Activated naive CD4-positive, alpha-beta T cell (primary cell): ENCODE measurements around the gene MALRD1.

Experiments
- DNase-seq, 4 experiments: peaks; one replicate each; lab custom pipeline; 2025; lab: John Stamatoyannopoulos, UW

Gene MALRD1

GRCh38 chr10:19652750-19653149, 604.1 kb downstream of the MALRD1 start:
- DNase-seq: no peak

DNA sequence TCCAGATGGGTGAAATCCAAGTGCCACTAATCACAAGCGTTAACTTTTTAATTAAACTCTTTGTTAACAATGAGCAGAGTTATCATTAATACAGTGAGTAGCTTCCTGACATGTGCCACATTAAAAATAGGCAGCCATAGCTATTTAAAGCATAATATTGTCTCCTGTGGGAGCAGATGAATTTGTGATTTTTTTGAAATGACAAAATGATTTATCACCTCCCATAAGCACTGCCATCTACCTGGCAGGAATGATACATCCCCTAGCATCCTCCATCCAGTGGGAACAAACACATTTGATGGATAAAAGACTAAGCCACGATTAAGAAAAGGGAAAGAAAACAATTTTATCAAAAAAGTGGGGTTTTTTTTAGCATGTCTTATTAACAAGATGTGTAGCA, 605.3 kb downstream of the MALRD1 start:
- no peak for DNase-seq

- no peak for DNase-seq
These were observed 606.0 kb downstream of the MALRD1 start for GRCh38 chr10:19654576-19654975.

GRCh38 chr10:19656420-19657042, 607.9 kb downstream of the MALRD1 start:
- no peak for DNase-seq

DNA sequence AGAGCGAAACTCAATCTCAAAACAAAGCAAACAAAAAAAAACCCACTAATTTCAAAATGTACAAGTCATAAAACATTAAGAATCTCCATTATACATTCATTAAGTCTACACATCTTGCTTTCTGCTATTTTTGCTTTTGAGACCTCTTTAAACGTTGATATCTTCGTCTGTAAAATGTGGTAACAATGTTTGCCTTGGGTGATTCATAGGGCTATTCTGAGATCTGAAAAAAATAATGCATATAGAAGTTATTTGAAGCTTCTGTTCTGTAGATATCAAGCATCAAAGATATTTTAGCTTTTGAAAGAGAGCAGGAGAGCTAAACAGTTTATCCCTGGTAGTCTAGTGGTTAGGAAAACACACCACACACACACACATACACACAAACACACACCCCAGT, 609.5 kb downstream of the MALRD1 start:
- DNase-seq: no peak

DNA sequence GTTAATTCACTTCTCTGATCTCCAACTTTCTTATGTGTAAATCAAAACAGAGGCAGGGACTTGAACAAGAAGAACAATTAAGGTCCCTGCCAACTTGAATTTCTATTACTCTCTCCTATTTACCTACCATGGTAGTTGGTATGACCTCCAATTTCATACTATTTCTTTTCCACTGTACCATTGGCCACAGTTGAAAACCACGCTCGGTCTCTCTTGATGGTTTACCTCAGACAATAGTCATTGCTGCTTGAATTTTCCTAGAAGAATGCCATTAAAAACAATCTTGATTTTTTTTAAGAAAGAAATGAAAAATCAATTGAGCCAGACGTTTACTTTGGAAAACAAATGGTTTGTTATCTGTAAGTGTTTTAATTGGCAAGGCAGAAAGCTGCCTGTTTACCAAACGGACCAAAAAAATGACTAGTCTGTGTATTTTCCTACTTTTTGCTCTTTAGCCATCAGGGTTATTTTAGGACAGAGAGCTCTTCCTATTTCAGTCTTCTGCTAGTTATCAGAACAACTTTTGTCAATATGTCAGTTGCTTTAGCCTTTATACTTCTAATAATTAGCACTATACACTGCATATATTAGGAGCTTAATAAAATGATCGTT, 610.1 kb downstream of the MALRD1 start:
- DNase-seq: no peak

GRCh38 chr10:19659920-19660655, 611.5 kb downstream of the MALRD1 start:
- DNase-seq: no peak

- no peak for DNase-seq
These were observed 614.7 kb downstream of the MALRD1 start for GRCh38 chr10:19663344-19663743.

GRCh38 chr10:19668116-19668515, 619.5 kb downstream of the MALRD1 start:
- DNase-seq: no peak

DNA sequence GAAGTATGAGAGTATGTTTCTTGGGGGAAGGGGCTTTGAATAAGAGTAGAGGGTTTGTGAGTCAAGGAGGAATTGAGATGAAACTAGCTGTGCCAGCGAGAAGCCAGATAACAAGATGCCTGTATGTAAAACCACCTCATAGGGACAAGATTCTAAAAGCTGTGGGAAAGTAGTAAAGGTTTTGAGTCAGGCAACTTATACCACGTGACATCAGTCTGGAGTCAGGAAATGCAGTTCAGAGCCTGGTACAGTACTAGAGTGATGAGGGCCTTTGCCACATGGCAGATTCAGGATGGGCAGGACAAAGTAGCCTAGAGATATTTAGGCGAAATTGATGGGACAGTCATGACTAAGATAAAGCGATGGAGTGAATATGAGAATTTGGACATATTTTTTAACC, 627.5 kb downstream of the MALRD1 start:
- DNase-seq: no peak

DNA sequence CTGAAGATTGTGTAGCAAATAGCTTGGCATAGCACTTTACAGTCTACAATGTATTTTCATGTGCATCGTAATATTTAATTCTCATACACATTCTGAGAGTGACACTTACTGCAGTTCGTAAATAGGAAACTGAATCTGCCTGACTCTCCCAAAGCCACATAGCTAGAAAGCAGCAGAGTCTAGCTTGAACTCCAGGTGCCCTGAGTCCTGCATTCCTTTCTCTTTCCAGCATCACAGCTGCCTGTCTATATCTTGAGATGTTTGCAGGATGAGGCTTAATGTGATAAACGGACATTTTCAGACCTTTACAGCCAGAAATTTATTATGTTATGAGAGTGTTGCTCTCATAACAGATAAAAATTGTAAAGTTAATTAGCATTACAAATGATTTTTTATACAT, 634.8 kb downstream of the MALRD1 start:
- no peak for DNase-seq

DNA sequence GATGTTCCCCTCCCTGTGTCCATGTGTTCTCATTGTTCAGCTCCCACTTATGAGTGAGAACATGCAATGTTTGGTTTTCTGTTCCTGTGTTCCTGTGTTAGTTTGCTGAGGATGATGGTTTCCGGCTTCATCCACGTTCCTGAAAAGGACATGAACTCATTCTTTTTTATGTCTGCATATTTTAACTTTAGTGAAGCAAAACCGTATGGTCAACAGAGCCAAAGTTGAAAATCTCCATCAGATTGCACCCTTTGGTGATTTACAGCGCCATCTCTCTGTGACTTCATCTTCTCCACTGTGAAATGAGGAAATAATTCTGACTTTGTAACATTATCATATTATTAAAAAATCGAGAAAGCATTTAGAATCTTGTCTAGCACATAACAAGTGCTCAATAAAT, 635.4 kb downstream of the MALRD1 start:
- DNase-seq: no peak

DNA sequence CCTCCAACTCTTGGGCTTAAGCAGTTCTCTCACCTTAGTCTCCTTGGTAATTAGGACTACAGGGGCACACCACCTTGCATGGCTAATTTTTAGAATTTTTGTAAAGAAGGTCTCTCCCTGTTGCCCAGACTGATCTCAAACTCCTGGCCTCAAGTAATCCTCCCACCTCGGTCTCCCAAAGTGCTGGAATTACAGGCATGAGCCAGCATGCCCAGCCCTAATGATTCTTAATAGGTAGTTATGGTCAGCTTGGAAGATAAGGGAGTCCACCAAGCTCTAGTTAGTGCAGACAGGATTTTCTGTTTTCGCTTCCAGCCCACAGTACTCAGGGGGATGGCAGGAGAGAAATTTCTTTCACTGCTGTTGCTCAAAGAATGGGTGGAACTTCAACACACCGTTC, 639.7 kb downstream of the MALRD1 start:
- no peak for DNase-seq

DNA sequence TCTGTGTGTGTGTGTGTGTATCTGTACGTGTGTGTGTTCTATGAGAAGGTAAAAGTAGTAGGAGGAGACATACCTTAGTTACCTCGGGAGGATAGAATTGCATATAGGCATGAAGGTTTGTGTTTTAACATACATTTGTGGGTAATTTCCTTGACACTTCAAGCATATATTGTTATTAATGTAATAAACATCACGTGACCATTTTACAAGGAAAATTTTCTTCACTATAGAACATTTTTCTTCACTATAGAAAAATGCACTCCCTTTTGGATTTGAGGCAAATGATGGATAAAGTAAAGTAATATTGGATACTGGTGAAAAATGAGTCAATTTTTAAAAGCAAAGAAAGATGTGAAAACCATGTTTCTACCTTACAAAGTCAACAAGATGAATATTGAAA, 640.6 kb downstream of the MALRD1 start:
- DNase-seq: no peak

DNA sequence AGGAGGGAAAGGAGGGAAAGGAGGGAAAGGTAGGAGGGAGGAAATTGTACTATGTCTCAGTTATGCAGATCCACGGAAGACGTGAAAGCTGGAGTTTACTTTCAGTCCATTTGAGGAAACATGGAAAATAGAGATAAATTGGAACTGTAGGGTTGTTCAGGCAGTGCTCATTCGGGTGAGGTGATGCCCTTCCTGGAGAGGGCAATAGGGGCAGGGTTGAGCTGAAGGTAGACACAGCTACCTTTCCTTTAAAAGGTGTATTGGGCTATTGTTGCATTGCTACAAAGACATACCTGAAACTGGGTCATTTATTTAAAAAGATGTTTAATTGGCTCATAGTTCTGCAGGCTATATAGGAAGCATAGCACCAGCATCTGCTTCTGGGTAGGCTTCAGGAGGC, 650.7 kb downstream of the MALRD1 start:
- DNase-seq: no peak

- no peak for DNase-seq
These were observed 652.9 kb downstream of the MALRD1 start for GRCh38 chr10:19701427-19702052.

DNA sequence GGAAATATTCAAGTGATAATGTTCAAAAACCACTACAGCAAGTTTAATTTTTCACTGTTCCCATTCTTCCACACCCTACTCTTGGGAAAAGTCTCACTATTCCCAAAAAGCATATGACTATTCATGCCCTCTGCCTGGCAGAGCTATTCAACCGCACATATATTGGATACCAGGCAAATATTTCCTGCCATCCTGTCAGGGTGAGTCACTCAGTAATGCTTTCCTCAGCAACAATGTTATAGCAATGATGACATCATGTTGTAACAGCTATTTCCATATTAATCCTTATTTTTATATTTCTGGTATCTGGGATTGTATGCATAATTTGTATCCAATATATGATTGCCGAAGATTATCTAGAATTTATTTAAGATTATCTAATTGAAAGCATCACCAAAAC, 653.6 kb downstream of the MALRD1 start:
- no peak for DNase-seq

GRCh38 chr10:19704544-19704943, 655.9 kb downstream of the MALRD1 start:
- DNase-seq: no peak

- DNase-seq: no peak
These were observed 656.6 kb downstream of the MALRD1 start for GRCh38 chr10:19705250-19705649.

- no peak for DNase-seq
These were observed 658.3 kb downstream of the MALRD1 start for GRCh38 chr10:19706904-19707303.

GRCh38 chr10:19707376-19707775, 658.8 kb downstream of the MALRD1 start:
- no peak for DNase-seq

DNA sequence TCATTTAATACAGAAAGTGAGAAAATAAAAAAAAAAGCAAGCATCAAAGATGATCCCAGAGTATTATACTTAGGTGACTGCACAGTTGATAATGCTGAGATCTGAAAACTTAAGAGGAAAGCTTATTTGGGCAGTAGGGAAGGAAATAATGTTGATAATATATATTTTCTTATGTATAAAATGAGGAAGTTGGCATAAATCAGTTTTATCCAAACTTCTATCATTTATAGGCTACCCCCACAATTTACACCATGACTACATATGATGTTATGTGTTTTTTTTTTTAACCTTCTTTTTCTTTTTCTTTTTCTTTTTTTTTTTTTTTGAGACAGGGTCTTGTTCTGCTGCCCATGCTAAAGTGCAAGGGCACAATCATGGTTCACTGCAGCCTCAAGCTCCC, 659.4 kb downstream of the MALRD1 start:
- no peak for DNase-seq

DNA sequence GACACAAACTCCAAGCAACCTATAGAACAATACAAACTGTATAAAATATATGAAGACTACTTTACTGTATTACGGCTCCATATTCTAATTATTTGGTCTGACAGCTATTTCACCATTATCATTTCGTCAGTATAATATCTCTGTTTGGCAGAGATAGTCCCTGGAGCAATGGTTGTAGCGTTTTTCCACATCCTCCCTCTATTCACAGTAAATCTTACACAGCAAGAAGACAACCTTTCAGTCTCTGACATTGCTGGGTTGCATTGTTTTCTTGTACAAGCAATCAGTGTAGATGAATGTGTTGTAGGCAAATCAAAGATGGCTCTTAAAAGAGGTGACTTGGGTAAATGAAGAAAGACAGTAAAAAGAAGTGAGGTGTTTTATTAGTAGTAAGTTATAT, 662.0 kb downstream of the MALRD1 start:
- DNase-seq: no peak
